Mesenteric fat pad (tissue), 1 donor: ENCODE results near the gene RARB. TPM values are rescaled to one million over a fixed set of nuclear protein-coding genes. Genes with fewer than 3 reads are reported as not detected.

Source experiments
- DNase-seq: peaks from one replicate; pipeline ENCODE4 v3.0.0-alpha.2; 2020; ENCODE audit warnings: low spot score
- total RNA-seq: library from RNA; stranded (reverse); fragmentation: NEBNext Ultra II Directional; extraction: Animal tissue kit (Norgen Biotek cat#: 25700); gene quantifications from one replicate; pipeline ENCODE4 v1.2.1, GENCODE V29; 2021
- donor health status: DM: yes; HTN: yes; CAD: no.

RARB gene
- total RNA-seq, 1 donor from 2014 or later = 4.8 TPM

GRCh38 chr3:25574172-25574765 is 146.2 kb downstream of the RARB start:
- no peak for DNase-seq

- no peak for DNase-seq
Measured at GRCh38 chr3:25575001-25575400, 146.9 kb downstream of the RARB start.

GRCh38 chr3:25576146-25576545 is 148.1 kb downstream of the RARB start:
- DNase-seq = no peak

GRCh38 chr3:25576831-25577454 is 148.9 kb downstream of the RARB start:
- no peak for DNase-seq

DNA sequence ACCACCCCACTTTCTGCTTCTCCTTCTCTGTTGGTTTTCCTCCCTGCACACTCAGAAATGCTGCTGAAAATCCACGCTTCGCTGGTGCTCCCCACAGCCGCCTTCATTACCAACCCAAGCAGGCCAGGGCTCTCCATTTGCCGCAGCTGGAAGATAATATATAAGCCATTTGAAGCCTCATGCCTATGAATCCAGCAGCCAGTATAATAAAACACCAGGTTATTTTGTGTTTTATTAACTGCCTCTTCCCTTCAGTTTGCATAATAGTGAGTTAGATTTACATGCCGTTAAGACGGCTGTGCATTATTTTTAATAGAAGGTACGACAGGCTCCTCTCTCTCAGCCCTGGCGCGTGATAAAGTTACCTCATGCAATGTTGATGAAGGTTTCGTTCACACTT is 150.0 kb downstream of the RARB start:
- DNase-seq = no peak

- no peak for DNase-seq
Measured at GRCh38 chr3:25580534-25580933, 152.5 kb downstream of the RARB start.

GRCh38 chr3:25581335-25581734 is 153.3 kb downstream of the RARB start:
- DNase-seq = no peak

DNA sequence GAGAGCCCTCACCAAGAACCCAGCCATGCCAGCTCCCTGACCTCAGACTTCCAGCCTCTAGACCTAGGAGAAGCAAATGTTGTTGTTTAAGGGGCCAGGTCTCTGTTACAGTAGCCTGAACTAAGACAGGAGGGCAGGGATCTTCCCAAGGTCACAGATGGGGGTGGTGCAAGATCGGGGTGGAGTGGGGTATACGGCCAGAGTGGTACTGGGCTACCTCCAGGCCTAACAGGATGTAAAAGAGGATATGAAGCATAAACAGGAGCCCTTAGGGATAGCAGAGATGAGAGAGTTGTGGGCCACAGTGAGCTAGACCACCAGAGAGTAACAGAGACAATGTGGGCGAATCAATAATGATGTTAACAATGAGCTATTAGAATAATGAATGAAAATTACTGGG is 153.8 kb downstream of the RARB start:
- no peak for DNase-seq

DNA sequence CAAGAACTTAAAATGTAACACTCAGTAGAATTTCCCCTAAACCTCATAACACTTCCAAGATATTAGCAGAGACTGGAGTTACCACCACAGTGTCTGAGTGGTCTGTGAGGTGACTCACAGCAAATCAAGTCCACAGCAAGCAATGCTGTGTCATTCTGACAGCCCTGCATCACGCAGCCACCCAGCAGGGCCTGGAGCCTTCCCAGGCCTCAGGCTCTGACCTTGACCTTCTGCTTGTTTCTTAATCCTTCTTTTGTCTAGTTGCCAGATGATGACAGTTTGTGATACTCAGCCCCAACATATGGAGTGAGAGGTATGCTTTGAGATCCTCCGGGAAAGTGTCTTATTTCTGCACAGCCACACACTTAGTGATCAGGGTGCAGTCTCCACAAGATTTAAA is 154.2 kb downstream of the RARB start:
- no peak for DNase-seq

DNA sequence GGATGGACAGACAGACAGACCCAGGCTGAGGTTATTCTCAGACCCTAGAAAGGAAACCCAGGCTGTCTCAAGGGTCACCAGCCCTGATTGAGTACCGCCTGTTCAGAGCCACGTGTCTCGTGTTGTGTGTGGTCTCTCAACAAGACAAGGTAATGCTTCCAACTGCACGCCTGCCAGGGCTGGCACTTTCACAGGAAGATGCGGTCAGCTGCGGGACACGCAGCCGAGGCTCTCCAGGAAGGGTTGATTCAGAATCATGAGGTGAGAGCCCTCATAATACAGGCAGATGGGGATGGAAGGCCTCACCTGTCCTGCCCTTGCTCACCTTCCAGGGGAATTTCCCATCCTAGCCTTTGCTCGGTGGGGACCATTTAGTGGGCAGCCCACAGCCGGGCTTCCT is 155.3 kb downstream of the RARB start:
- DNase-seq = no peak

DNA sequence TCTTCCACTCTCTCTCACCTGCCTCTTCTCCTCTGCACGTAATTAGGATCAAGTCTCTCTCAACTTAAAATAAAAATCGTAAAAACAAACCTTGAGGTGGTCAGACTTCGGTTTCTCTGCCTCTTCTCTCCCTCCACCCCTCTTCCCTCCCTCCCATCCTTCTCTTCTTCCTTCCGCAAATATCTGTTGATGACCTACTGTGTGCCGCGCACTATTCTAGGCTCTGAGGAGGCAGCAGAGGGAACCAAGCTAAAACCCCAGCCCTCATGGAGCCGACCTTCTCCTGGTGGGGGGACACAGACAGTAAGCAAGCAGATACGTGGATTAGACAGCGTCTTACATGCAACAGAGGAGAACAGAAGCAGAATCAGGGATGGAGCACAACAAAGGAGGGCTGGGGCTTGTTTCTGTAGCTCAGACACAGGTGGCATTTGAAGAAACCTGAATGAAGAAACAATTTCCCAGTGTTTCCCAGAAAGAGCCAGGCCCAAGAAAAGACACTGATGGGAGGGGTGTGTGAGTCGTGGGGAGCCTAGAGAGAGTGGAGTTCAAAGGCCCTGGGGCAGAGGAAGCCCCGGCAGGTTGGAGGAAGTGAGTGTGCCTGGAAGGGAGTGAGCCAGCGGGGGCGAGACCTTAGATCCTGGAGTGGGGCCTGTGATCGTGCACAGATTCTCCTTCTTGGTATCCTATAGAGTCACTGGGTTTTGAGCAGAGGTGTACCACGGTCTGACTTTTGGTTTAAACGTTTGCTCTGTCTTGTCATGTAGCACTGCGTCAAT is 156.1 kb downstream of the RARB start:
- no peak for DNase-seq

DNA sequence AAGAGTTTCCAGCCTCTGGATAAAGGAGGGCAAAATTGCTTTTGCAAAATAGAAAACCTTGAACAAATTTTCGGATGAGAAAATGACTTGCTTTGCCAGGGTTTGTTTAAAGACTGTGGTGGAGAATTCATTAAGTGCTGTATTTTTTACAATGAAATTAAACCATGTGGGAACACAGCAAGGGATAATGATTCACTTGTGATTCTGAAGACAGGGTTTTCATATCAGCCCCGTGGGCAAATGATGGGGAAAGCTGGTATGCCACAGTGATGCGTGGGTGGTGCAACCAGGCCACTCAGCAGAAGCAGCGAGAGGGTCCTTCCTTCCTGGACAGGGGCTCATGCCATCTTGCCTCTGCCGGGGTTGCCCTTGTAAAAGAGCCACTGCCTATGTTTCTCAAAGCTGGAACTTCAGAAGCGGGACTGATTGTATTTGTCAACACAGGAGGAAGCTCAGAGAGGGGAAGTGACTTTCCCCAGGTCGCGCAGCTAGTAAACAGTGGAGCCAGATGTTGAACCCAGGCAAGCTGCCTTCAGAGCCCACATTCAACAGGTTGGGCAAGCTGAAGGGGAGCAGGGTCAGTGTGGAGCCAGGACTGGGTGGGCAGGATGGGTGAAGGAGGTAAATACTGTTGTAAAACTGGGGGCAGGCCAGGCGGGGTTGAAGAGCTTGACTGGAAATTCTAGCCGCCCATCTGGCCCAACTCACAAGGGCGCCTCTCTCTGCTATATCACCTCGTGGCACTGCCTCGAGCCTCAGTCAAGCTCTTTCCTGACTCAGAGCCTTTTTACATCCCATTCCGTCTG is 157.5 kb downstream of the RARB start:
- DNase-seq = no peak

- DNase-seq = no peak
Measured at GRCh38 chr3:25586167-25586505, 158.1 kb downstream of the RARB start.

DNA sequence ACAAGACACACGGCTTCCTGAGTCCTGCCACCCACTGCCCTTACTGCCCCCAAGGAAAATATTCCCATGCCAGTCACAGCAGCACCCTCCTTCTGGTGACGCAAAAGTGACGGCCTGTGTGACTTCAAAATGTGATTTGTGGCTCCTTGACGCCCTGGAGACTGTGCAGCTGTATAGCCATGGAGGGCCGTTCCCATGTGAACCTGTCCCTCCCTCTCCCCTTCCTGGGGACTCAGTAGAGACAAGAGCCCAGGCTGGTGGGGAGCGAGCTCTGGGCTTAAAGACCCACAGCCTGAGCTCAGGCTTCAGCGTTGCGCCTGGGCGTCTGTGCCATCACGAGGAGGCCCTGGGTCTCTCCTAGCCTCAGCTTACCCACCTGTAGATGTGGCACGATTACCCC is 158.5 kb downstream of the RARB start:
- no peak for DNase-seq

DNA sequence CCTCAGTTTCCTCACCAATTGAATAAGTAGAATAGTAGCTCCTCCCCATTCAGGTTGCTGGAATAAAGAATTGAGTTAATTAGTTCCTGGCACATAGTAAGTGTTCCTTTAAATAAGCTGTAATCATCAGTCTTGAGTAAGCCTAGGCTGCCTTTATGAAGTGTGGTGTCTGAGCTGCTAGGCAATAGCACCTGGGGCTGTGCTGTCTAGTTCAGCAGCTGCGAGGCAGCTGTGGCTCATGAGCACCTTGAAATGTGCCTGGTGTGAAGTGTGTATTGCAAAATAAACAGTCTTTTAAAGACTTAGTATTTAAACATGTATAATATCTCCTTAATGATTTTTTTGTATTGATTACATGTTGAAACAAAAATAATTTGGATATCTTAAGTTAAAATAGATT is 159.0 kb downstream of the RARB start:
- no peak for DNase-seq

DNA sequence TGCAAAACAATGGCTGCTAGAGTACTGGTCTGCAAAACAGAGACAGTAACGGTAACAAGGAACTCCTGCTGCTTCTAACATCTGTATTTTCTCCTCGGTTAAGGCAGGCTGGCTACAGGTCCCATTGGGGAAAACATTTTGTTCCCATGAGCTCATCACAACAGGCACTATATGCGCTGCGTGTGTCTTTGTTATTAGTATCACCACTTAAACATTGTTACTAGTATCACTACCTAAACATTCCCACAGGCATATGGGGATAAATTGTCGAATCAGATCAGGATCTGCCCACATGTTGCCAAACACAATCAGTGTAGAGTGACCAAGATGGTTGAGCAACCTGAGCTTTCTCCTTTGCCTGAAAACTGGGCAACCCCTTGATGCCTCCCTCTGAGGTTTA is 159.5 kb downstream of the RARB start:
- DNase-seq = no peak

GRCh38 chr3:25587975-25588374 is 159.9 kb downstream of the RARB start:
- DNase-seq = no peak

DNA sequence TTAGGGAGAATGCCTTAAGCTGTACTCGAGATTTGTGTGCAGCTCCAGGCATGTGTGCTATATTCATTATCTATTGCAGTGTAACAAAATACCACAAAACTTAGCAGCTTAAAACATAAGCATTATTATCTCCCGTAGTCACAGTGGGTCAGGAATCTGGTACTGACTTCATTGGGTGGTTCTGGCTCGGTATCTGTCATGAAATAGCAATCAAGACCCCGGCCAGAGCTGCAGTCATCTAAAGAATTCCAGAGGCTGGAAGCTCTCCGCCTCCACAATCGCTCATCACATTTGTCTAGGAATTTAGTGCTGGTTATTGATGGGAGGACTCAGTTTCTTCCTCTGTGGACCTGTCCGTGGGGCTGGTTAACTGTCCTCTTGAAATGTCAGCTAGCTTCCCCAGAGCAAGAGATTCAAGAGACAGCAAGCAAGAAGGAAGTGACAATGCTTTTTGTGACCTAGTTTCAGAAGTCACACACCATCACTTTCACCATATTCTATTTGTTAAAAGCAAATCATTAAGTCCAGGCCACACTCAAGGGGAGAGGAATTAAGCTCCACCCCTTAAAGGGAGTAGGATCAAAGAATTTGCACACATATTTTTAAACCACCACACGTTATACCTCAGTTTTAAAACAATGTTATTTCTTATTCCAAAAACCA is 160.5 kb downstream of the RARB start:
- DNase-seq = no peak

DNA sequence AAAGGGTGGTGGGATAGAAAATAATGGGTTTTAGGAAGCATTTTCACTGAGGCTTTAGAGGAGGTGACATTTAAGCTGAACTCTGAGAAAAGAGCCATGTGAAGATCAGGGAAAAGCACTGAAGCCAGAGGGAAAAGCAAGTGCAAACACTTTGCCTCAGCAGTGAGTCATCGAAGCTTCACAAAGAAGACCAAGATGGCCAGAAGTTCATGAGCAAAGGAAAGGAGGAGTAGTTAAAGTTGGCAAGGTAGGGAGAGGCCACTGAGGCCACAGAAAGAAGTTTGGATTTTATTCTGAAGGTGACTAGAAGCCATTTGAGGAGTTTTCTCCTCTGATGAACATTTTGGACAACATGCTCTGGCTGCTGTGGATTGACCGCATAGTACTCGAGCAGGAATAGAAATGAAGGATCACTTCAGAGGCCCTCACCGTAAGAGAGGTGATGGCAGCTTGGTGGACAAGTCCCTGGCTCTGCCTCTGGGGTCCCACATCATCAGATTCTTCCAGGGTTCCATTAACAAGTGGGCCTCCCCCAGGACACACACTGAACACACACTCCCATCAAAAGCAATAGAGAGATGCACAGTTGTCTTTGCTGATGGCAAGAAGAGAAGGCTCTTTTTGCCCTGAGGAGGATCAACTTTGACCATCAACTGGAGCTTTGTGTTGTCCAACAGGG is 161.2 kb downstream of the RARB start:
- no peak for DNase-seq

GRCh38 chr3:25589783-25590258 is 161.8 kb downstream of the RARB start:
- no peak for DNase-seq

GRCh38 chr3:25592510-25592968 is 164.5 kb downstream of the RARB start:
- DNase-seq = no peak
